GM12878 (cell line): ENCODE data around the gene FOSL1. TPM values are rescaled to one million over a fixed set of nuclear protein-coding genes. Genes with fewer than 3 reads are reported as not detected.

Experiments
- BMI1 ChIP-seq: fragments of 450-650 bp; IDR thresholded peaks from 2 replicates; pipeline ENCODE4 v1.6.1; 2016; ENCODE audit warnings: mild to moderate bottlenecking, moderate library complexity, borderline replicate concordance
- CBFB ChIP-seq: IDR thresholded peaks from 2 replicates; pipeline ENCODE4 v1.6.1; 2016; ENCODE audit warnings: antibody characterized with exemption, low read depth
- CHD4 ChIP-seq: fragments of 200-600 bp; sonication (generic); IDR thresholded peaks from 2 replicates; pipeline ENCODE4 v1.6.1; 2016; ENCODE audit warnings: mild to moderate bottlenecking
- CTCF ChIP-seq, 3 experiments: IDR thresholded peaks in 2 of 3; conservative IDR thresholded peaks in 1 of 3; 2 replicates each; pipeline ENCODE4 v1.5.1; 2011; ENCODE audit warnings: low read depth in 3 of 3, low read length in 3 of 3, mild to moderate bottlenecking in 3 of 3, control low read depth in 2 of 3, moderate library complexity in 2 of 3, inconsistent platforms in 1 of 3, mixed read lengths in 1 of 3; ENCODE audit not compliant: control insufficient read depth in 2 of 3, insufficient read depth in 1 of 3; ENCODE audit errors: extremely low read depth in 1 of 3
- JUND ChIP-seq: IDR thresholded peaks from 2 replicates; pipeline ENCODE4 v1.6.1; 2012; ENCODE audit warnings: low read depth, mild to moderate bottlenecking, low read length, improper control_type of control experiment, moderate library complexity
- NBN ChIP-seq: fragments of 450-650 bp; IDR thresholded peaks from 2 replicates; pipeline ENCODE4 v1.6.1; 2016
- NFXL1 ChIP-seq: fragments of 450-650 bp; IDR thresholded peaks from 2 replicates; pipeline ENCODE4 v1.6.1; 2017; ENCODE audit warnings: antibody characterized with exemption, mild to moderate bottlenecking, borderline replicate concordance
- RELB ChIP-seq: fragments of 450-650 bp; IDR thresholded peaks from 2 replicates; pipeline ENCODE4 v1.6.1; 2017; ENCODE audit warnings: low read depth, mild to moderate bottlenecking, moderate library complexity
- SREBF1 ChIP-seq: IDR thresholded peaks from 2 replicates; pipeline ENCODE4 v1.6.1; 2012; ENCODE audit warnings: mild to moderate bottlenecking, low read length
- SRF ChIP-seq, 2 experiments: IDR thresholded peaks; 2 replicates each; pipeline ENCODE4 v1.6.1; 2011; ENCODE audit warnings: low read depth in 2 of 2, low read length in 2 of 2, mild to moderate bottlenecking in 1 of 2, moderate library complexity in 1 of 2
- STAT1 ChIP-seq: fragments of 450-650 bp; conservative IDR thresholded peaks from 2 replicates; pipeline ENCODE4 v1.6.1; 2014; ENCODE audit warnings: antibody characterized with exemption, mild to moderate bottlenecking
- SUPT20H ChIP-seq: IDR thresholded peaks from 2 replicates; pipeline ENCODE4 v1.6.1; 2011; ENCODE audit warnings: low read depth, mild to moderate bottlenecking, low read length, moderate library complexity, borderline replicate concordance; ENCODE audit not compliant: control insufficient read depth
- ZNF384 ChIP-seq: IDR thresholded peaks from 2 replicates; pipeline ENCODE4 v1.6.1; 2012; ENCODE audit warnings: low read depth, mild to moderate bottlenecking, low read length, improper control_type of control experiment, borderline replicate concordance
- polyA plus RNA-seq, 11 experiments: library from polyadenylated mRNA; depleted of rRNA in 4 of 11; unstranded in 6 of 11; stranded (reverse) in 5 of 11; fragments of >200 nt; fragmentation: Nextera tagmentation in 4 of 11; fragmentation: Illumina TruSeq in 1 of 11; extraction: Ambion mirVana in 4 of 11; extraction: Trizol in 1 of 11; gene quantifications; 1 replicate in 1 of 11; 2 replicates in 10 of 11; pipeline versions ENCODE4 v1.2.1 to v1.2.3, GENCODE V29; 2011 to 2016; ENCODE audit warnings: inconsistent platforms in 2 of 11, missing spikeins in 2 of 11, low read depth in 1 of 11
- total RNA-seq, 4 experiments: library from RNA; depleted of rRNA in 3 of 4; stranded (reverse); fragments of >200 nt in 3 of 4; fragmentation: Illumina TruSeq in 1 of 4; extraction: Trizol in 1 of 4; gene quantifications; 2 replicates each; pipeline versions ENCODE4 v1.2.1 to v1.2.3, GENCODE V29; 2013 to 2021
- TF ChIP-seq, protein P1 (sequence below): IDR thresholded peaks from 2 replicates; pipeline ENCODE4 v1.6.1; 2012; ENCODE audit warnings: improper control_type of control experiment, low read depth, low read length; ENCODE audit not compliant: insufficient replicate concordance
- TF ChIP-seq, protein P2 (sequence below): fragments of 150-350 bp; IDR thresholded peaks from 2 replicates; pipeline ENCODE4 v1.6.1; 2016; ENCODE audit warnings: low read depth, low read length

Gene FOSL1
- total and polyA plus RNA-seq, 10 of the 15 experiments (the other 5 are each of a cell fraction or from before 2014, with no cell fraction given), result 0.82 to 5.4 (median 2.1) TPM

DNA sequence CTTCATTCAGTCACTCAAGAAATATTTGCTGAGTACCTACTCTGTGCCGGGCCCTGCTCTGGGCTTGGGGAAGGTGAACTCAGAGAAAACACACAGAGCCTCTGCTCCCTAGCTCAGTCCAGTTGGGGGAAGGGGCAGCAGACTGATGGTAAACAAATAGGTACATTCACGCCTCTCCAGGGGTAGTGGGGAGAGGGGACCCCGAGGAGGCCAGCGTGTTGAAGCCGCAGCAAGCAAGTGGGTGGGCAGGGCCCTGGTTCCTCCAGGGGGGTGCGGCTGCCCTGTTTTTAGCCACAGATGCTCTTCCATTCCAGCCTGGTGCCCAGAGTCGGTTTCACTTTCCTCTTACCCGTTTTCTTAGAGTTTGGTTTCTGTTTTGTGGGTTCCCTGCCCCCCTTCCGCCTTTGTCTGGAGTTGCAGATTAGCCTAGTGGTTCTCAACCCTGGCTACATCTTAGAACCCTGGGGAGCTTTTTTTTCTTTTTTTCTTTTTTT, 27.8 kb upstream of the FOSL1 start (continued):
- TF ChIP-seq, protein P1, sequence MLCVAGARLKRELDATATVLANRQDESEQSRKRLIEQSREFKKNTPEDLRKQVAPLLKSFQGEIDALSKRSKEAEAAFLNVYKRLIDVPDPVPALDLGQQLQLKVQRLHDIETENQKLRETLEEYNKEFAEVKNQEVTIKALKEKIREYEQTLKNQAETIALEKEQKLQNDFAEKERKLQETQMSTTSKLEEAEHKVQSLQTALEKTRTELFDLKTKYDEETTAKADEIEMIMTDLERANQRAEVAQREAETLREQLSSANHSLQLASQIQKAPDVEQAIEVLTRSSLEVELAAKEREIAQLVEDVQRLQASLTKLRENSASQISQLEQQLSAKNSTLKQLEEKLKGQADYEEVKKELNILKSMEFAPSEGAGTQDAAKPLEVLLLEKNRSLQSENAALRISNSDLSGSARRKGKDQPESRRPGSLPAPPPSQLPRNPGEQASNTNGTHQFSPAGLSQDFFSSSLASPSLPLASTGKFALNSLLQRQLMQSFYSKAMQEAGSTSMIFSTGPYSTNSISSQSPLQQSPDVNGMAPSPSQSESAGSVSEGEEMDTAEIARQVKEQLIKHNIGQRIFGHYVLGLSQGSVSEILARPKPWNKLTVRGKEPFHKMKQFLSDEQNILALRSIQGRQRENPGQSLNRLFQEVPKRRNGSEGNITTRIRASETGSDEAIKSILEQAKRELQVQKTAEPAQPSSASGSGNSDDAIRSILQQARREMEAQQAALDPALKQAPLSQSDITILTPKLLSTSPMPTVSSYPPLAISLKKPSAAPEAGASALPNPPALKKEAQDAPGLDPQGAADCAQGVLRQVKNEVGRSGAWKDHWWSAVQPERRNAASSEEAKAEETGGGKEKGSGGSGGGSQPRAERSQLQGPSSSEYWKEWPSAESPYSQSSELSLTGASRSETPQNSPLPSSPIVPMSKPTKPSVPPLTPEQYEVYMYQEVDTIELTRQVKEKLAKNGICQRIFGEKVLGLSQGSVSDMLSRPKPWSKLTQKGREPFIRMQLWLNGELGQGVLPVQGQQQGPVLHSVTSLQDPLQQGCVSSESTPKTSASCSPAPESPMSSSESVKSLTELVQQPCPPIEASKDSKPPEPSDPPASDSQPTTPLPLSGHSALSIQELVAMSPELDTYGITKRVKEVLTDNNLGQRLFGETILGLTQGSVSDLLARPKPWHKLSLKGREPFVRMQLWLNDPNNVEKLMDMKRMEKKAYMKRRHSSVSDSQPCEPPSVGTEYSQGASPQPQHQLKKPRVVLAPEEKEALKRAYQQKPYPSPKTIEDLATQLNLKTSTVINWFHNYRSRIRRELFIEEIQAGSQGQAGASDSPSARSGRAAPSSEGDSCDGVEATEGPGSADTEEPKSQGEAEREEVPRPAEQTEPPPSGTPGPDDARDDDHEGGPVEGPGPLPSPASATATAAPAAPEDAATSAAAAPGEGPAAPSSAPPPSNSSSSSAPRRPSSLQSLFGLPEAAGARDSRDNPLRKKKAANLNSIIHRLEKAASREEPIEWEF, result no peak
- TF ChIP-seq JUND (no peak), CTCF (IDR thresholded peaks at IDR 0.05 in 2 of 3, conservative IDR thresholded peaks at IDR 0.05 in 1 of 3; ENCODE audit: control insufficient read depth in 2 of 3, extremely low read depth in 1 of 3, insufficient read depth in 1 of 3, low read depth in 3 of 3, low read length in 3 of 3) (no peak), CHD4 (no peak), STAT1 (0 out of 2 replicates have a peak, but pooled peaks have one; percentile 24), BMI1 (no peak), ZNF384 (peak; percentile 84), SREBF1 (no peak), CBFB (peak; percentile 58), SRF (IDR thresholded peaks at IDR 0.05; ENCODE audit: low read depth in 2 of 2, low read length in 2 of 2) (no peak), RELB (peak; percentile 70; the same call in 1 of the 2 replicates), SUPT20H (no peak), NFXL1 (no peak), NBN (peak; percentile 94)
- TF ChIP-seq, protein P2, sequence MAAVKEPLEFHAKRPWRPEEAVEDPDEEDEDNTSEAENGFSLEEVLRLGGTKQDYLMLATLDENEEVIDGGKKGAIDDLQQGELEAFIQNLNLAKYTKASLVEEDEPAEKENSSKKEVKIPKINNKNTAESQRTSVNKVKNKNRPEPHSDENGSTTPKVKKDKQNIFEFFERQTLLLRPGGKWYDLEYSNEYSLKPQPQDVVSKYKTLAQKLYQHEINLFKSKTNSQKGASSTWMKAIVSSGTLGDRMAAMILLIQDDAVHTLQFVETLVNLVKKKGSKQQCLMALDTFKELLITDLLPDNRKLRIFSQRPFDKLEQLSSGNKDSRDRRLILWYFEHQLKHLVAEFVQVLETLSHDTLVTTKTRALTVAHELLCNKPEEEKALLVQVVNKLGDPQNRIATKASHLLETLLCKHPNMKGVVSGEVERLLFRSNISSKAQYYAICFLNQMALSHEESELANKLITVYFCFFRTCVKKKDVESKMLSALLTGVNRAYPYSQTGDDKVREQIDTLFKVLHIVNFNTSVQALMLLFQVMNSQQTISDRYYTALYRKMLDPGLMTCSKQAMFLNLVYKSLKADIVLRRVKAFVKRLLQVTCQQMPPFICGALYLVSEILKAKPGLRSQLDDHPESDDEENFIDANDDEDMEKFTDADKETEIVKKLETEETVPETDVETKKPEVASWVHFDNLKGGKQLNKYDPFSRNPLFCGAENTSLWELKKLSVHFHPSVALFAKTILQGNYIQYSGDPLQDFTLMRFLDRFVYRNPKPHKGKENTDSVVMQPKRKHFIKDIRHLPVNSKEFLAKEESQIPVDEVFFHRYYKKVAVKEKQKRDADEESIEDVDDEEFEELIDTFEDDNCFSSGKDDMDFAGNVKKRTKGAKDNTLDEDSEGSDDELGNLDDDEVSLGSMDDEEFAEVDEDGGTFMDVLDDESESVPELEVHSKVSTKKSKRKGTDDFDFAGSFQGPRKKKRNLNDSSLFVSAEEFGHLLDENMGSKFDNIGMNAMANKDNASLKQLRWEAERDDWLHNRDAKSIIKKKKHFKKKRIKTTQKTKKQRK, result no peak
